Coronary artery (tissue), 2 donors: ENCODE results near the gene AMOTL1.

ENCODE experiments used
- DNase-seq: peaks from one replicate; pipeline ENCODE4 v3.0.0-alpha.2; 2017; ENCODE audit warnings: low spot score
- H3K27ac ChIP-seq, 2 donors: fragments of 200-600 bp; sonication (generic); one replicate each; pipeline ENCODE4 v1.5.1; 2016 to 2019
- H3K4me3 ChIP-seq: fragments of 200-600 bp; sonication (generic); 2 replicates; pipeline ENCODE4 v1.5.1; 2016; ENCODE audit warnings: mild to moderate bottlenecking, moderate library complexity
- CTCF ChIP-seq: fragments of 200-600 bp; sonication (generic); IDR thresholded peaks from one replicate; pipeline ENCODE4 v1.5.1; 2019; ENCODE audit warnings: antibody characterized with exemption

The AMOTL1 gene

GRCh38 chr11:94853836-94854235 is 85.7 kb downstream of the AMOTL1 start:
- TF ChIP-seq CTCF: no peak
- Histone ChIP-seq H3K4me3 (no peak overlapping the region), H3K27ac (no peak overlapping the region)
- DNase-seq: no peak

GRCh38 chr11:94854770-94855633 is 86.8 kb downstream of the AMOTL1 start:
- no peak for DNase-seq
- TF ChIP-seq CTCF: no peak
- Histone ChIP-seq H3K4me3 (no peak overlapping the region), H3K27ac (peak overlapping the region in 1 of 2 donors; percentile 34)

GRCh38 chr11:94855666-94856065 is 87.5 kb downstream of the AMOTL1 start:
- Histone ChIP-seq H3K27ac (peak overlapping the region in 1 of 2 donors; percentile 34), H3K4me3 (no peak overlapping the region)
- DNase-seq: no peak
- TF ChIP-seq CTCF: no peak

GRCh38 chr11:94856443-94856842 is 88.3 kb downstream of the AMOTL1 start:
- no peak for DNase-seq
- no peak for TF ChIP-seq CTCF
- H3K4me3 ChIP-seq: no peak overlapping the region
- H3K27ac ChIP-seq: no peak overlapping the region

GRCh38 chr11:94857337-94857736 is 89.2 kb downstream of the AMOTL1 start:
- TF ChIP-seq CTCF: no peak
- Histone ChIP-seq H3K27ac (no peak overlapping the region), H3K4me3 (no peak overlapping the region)
- DNase-seq: no peak

- H3K27ac ChIP-seq: no peak overlapping the region
- no peak for DNase-seq
- no peak overlapping the region for H3K4me3 ChIP-seq
- no peak for TF ChIP-seq CTCF
These were observed 90.0 kb downstream of the AMOTL1 start for GRCh38 chr11:94858012-94858705.
